Muscle layer of colon (tissue), 2 donors: Measurements from ENCODE around the gene MFAP3L.
"Not testable (repeated sequence)": the region's sequence is repeated elsewhere in the genome, so short reads cannot be mapped to it uniquely, and the experiment has no call there.

Experiments
- H3K27ac ChIP-seq: one replicate; pipeline ENCODE4 v1.7.0; 2013; ENCODE audit warnings: low read depth, mild to moderate bottlenecking, low read length, moderate library complexity
- H3K27me3 ChIP-seq, 2 donors: one replicate each; pipeline ENCODE4 v1.7.0; 2013; ENCODE audit warnings: low read length in 2 of 2, mild to moderate bottlenecking in 2 of 2; ENCODE audit not compliant: insufficient read depth in 2 of 2, control insufficient read depth in 1 of 2
- H3K36me3 ChIP-seq: one replicate; pipeline ENCODE4 v1.7.0; 2013; ENCODE audit warnings: mild to moderate bottlenecking, low read length; ENCODE audit not compliant: insufficient read depth
- H3K4me1 ChIP-seq: one replicate; pipeline ENCODE4 v1.7.0; 2013; ENCODE audit warnings: mild to moderate bottlenecking, low read length; ENCODE audit not compliant: insufficient read depth
- H3K4me3 ChIP-seq, 2 donors: one replicate each; pipeline ENCODE4 v1.7.0; 2013; ENCODE audit warnings: low read length in 2 of 2, low read depth in 1 of 2, mild to moderate bottlenecking in 1 of 2, moderate library complexity in 1 of 2
- H3K9ac ChIP-seq: one replicate; pipeline ENCODE4 v1.7.0; 2013; ENCODE audit warnings: low read length
- H3K9me3 ChIP-seq: one replicate; pipeline ENCODE4 v1.7.0; 2013; ENCODE audit warnings: mild to moderate bottlenecking, low read length
- donor health status: abdominal sarcoma.
- donor health status: Adenocarcinoma of cecum.

The MFAP3L gene

DNA sequence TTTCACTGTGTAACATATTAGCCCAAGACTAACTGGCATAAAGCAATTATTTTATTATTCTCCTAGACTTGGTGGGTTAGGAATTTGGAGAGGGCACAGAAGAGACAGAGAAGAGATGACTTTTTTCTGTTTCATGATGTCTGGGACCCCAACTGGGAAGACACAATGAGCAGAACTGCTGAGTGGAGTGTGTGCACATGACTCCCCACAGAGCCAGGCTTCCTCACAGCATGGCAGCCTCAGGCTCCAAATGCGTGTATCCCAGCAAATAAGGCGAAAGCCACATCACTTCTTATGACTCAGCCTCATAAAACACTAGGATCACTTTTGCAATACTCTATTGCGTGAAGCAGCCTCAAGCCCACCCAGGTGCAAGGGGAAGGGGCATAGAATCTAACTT lies 68.4 kb downstream of the MFAP3L start:
- H3K27ac ChIP-seq, result no peak overlapping the region
- no peak overlapping the region for H3K9ac ChIP-seq
- H3K4me3 ChIP-seq, result no peak overlapping the region
- no peaks in the 10 kb centered on the region for H3K27me3 ChIP-seq
- no peaks in the 10 kb centered on the region for H3K9me3 ChIP-seq
- no peaks in the 10 kb centered on the region for H3K36me3 ChIP-seq
- no peaks in the 10 kb centered on the region for H3K4me1 ChIP-seq

DNA sequence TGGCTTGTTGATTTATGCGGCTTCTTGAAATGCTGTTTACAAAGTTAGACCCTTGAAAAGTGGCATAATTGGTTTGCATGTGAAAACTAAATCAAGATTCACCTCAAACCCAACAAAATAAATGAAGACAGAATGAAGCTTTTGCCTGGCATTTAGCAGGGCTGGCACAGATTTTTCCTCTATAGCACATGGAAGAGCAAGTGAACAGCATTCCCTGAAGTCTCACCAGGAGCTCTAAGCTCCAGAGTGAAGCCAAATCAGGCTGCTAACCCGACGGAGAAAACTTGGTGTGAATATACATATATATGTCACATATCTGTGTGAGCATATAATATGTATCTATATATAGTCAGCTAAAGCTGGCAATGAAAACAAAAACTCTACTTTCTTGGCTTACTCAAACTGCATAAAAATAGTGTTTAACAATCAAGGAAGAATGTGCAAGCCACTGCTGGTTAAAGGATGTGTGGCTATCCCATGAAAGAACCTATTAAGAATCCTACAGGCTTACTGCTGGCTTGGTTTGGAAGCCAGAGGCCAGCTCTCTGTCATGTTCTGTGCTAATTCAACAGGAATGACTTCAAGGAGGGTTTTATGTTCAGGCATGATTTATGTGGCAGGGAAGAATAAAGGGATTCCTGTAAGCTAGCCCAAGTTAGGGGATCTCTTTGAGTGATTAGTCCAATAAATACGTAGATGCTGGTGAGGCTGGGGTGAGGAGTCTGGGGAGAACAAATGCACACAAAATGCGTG lies 69.9 kb downstream of the MFAP3L start:
- H3K36me3 ChIP-seq, result no peaks in the 10 kb centered on the region
- no peaks in the 10 kb centered on the region for H3K9me3 ChIP-seq
- no peaks in the 10 kb centered on the region for H3K27me3 ChIP-seq
- no peaks in the 10 kb centered on the region for H3K4me1 ChIP-seq
- H3K27ac ChIP-seq, result no peak overlapping the region
- H3K4me3 ChIP-seq, result no peak overlapping the region
- H3K9ac ChIP-seq, result no peak overlapping the region

DNA sequence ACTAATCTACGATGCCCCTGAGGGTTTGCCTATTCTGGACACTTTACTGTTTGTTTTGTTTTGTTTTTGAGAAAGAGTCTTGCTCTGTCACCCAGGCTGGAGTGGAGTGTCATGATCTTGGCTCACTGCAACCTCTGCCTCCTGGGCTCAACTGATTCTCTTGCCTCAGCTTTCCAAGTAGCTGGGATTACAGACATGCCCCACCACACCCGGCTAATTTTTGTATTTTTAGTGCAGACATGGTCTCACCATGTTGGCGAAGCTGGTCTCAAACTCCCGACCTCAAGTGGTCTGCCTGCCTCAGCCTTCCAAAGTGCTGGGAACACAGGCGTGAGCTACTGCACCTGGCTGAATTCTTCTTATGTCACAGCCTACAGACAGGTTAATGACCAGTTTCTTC lies 70.7 kb downstream of the MFAP3L start:
- Histone ChIP-seq H3K9ac (no peak overlapping the region), H3K36me3 (no peaks in the 10 kb centered on the region), H3K4me3 (no peak overlapping the region), H3K9me3 (no peaks in the 10 kb centered on the region), H3K27me3 (no peaks in the 10 kb centered on the region), H3K4me1 (no peaks in the 10 kb centered on the region), H3K27ac (no peak overlapping the region)

DNA sequence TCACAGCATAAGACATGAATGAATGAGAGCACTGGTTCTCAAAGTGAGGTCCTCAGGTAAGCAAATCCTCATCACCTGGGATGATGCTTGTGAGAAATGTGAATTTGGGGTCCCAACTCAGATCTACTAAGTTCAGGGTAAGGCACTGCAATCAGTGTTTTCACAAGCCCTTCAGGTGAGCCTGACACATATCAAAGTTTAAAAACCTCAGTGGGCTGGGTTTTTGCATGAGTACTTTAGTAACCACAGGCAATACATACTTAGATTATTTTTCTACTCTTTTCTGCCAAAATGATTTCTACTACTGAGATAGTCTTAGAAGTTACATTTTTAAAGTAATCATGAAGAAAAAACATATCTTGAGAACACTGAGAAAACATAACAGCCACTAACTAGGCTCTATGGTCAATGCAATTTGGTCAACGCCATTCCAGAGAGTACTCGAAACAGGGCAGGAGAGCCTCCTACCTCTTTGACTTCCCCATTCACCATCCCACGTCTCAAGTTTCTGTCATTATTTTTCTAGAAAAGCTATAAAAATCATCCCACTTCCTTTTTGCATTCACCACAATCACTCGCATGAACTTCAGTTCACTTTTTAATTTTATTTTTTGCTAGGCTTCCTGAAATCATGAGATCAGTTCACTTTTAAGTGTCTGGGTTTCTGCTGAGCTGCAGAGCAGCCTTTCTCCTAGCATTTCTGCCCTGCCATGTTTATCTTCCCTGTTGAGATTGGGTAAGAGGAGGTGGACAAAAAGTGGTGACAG lies 73.8 kb downstream of the MFAP3L start:
- H3K27ac ChIP-seq, result no peak overlapping the region
- H3K9ac ChIP-seq, result no peak overlapping the region
- no peaks in the 10 kb centered on the region for H3K27me3 ChIP-seq
- H3K36me3 ChIP-seq, result no peaks in the 10 kb centered on the region
- no peaks in the 10 kb centered on the region for H3K4me1 ChIP-seq
- H3K4me3 ChIP-seq, result no peak overlapping the region
- H3K9me3 ChIP-seq, result no peaks in the 10 kb centered on the region

DNA sequence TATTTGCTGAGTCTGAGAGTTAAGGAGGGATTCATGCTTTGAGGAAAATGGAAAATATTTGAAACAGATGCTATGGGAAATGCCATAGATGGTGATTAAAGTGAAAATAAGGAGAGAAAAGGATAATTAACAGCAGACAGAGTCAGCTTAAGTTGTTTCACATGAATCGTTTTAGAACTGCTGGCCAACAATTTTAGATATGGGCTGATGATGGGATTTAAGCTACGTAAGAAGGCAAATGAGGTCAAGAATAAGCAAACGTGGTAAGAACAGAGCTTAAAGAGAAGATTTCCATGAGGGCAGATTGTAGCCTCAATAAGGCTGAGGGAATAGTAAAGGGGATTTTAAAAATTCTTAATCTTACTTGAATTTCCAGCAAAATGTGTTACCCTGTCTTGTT lies 77.9 kb downstream of the MFAP3L start:
- no peaks in the 10 kb centered on the region for H3K36me3 ChIP-seq
- H3K27ac ChIP-seq, result no peak overlapping the region
- no peaks in the 10 kb centered on the region for H3K27me3 ChIP-seq
- H3K4me3 ChIP-seq, result no peak overlapping the region
- no peak overlapping the region for H3K9ac ChIP-seq
- H3K9me3 ChIP-seq, result no peaks in the 10 kb centered on the region
- no peaks in the 10 kb centered on the region for H3K4me1 ChIP-seq

DNA sequence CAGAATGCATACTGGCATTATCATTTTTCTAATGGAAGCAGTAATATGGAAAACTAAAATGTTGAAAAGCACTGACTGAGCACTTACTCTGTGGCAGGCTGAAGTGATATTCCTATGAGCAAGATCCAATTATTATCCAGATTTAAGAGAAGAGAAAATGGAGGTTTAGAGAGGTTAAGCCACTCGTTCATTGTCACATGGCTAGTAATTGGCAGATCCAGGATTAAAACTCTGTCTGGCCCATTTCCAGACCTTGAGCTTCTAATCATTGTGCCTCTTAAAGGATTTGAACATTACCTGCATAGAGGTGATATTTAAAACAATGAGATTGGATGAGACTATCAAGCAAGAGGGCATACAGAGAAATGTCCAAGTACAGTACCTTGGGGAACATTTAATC lies 80.6 kb downstream of the MFAP3L start:
- Histone ChIP-seq H3K36me3 (no peaks in the 10 kb centered on the region), H3K9ac (no peak overlapping the region)

DNA sequence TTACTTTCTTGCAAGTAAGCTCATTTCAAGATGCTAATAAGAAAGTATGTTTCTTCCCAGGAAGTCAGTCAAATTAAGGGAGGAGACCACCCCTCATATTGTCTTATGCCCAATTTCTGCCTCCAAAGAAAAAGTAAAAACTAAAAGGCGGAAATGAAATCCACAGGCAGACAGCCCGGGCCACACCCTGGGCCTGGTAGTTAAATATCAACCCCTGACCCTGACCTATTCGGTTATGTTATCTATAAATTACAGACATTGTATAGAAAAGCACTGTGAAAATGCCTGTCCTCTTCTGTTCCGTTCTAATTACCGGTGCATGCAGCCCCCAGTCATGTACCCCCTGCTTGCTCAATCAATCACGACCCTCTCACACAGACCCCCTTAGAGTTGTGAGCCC lies 82.6 kb downstream of the MFAP3L start:
- H3K27ac ChIP-seq, H3K4me3 ChIP-seq, H3K27me3 ChIP-seq, H3K36me3 ChIP-seq, H3K4me1 ChIP-seq, H3K9ac ChIP-seq, H3K9me3 ChIP-seq: not testable (repeated sequence)

More for the DNA sequence above, 80.6 kb downstream of the MFAP3L start:
- no peak overlapping the region for H3K4me3 ChIP-seq
- no peaks in the 10 kb centered on the region for H3K4me1 ChIP-seq
- H3K9me3 ChIP-seq, result no peaks in the 10 kb centered on the region
- H3K27me3 ChIP-seq, result no peaks in the 10 kb centered on the region
- no peak overlapping the region for H3K27ac ChIP-seq

DNA sequence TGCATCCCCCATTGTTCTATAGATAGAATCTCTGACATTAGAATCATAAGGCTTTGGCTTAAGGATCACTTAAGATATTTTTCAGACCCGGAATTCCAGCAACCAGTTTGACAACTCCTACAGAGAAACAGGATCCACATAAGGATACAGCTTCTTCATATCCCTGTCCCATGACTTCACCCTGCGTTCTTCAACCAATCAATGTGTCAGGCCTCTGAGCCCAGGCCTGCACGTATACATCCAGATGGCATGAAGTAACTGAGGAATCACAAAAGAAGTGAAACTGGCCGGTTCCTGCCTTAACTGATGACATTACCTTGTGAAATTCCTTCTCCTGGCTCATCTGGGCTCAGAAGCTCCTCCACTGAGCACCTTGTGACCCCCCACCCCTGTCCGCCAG lies 85.1 kb downstream of the MFAP3L start:
- no peaks in the 10 kb centered on the region for H3K4me1 ChIP-seq
- no peak overlapping the region for H3K4me3 ChIP-seq
- no peak overlapping the region for H3K9ac ChIP-seq
- no peaks in the 10 kb centered on the region for H3K36me3 ChIP-seq
- H3K9me3 ChIP-seq, result no peaks in the 10 kb centered on the region
- no peak overlapping the region for H3K27ac ChIP-seq
- no peaks in the 10 kb centered on the region for H3K27me3 ChIP-seq

DNA sequence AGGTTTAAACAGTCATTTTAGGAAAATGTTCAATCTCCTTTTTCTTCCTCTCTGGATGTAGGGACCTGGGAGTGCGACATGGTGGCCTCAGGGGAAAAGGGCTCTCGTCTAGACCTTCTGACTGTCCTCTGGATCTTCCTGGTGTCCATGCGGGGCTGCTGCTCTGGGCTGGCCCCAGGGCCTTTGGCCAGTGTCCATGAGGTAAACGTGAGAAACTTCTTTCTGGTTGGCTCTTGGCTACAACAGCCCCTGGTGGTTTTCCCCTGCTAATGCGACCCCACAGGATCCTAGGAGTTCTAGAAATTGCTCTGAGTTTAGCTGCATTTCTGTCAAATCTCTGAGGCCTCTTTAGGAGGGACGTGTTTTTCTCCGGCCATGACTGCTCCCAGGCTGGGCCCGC lies 85.7 kb downstream of the MFAP3L start:
- Histone ChIP-seq H3K27me3 (no peaks in the 10 kb centered on the region), H3K36me3 (no peaks in the 10 kb centered on the region), H3K9me3 (no peaks in the 10 kb centered on the region), H3K9ac (no peak overlapping the region), H3K4me1 (no peaks in the 10 kb centered on the region), H3K27ac (no peak overlapping the region), H3K4me3 (no peak overlapping the region)
